PC-9 (cell line): ENCODE data around the gene IREB2.

Experiments
- EZH2 ChIP-seq: fragments of 200-600 bp; sonication (generic); IDR thresholded peaks from 2 replicates; pipeline ENCODE4 v1.8.0; 2017; ENCODE audit warnings: antibody characterized with exemption, low read depth
- TF ChIP-seq, protein P1 (sequence below): fragments of 200-600 bp; sonication (generic); conservative IDR thresholded peaks from 2 replicates; pipeline ENCODE4 v1.6.1; 2017; ENCODE audit warnings: mixed run types, antibody characterized with exemption, mild to moderate bottlenecking, moderate library complexity

DNA sequence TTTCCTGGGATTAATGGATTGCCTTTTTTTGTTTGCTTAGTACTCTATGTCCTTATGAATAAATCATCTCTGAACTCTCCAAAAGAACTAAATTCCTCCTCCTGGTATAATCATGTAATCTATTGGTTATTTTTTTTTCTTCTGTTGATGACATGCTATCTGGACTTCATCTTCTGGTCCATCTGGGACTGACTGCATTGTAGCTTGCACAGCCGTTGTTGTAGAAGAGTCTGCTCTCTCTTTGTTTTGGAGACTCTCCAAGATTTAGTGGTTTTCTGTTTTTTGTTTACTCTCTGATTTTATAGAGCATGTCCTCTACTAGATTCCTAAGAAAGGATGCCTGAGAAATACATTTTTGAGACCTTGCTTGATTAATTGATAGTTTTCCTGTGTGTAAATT, 19.1 kb downstream of the IREB2 start:
- TF ChIP-seq, protein P1, sequence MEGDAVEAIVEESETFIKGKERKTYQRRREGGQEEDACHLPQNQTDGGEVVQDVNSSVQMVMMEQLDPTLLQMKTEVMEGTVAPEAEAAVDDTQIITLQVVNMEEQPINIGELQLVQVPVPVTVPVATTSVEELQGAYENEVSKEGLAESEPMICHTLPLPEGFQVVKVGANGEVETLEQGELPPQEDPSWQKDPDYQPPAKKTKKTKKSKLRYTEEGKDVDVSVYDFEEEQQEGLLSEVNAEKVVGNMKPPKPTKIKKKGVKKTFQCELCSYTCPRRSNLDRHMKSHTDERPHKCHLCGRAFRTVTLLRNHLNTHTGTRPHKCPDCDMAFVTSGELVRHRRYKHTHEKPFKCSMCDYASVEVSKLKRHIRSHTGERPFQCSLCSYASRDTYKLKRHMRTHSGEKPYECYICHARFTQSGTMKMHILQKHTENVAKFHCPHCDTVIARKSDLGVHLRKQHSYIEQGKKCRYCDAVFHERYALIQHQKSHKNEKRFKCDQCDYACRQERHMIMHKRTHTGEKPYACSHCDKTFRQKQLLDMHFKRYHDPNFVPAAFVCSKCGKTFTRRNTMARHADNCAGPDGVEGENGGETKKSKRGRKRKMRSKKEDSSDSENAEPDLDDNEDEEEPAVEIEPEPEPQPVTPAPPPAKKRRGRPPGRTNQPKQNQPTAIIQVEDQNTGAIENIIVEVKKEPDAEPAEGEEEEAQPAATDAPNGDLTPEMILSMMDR, result no peak
- TF ChIP-seq EZH2, result no peak
